GM04504 (cell line): ENCODE measurements around the gene MOBP.
"Not testable (repeated sequence)": the region's sequence is repeated elsewhere in the genome, so short reads cannot be mapped to it uniquely, and the experiment has no call there.

Experiments
- DNase-seq: peaks from one replicate; pipeline ENCODE4 v3.0.0-alpha.2; 2012; ENCODE audit warnings: low read depth

The MOBP gene

GRCh38 chr3:39467394-39468107 lies at the start of gene MOBP:
Gene MOBP, plus strand, starts transcription at chr3:39467680. Its CDS starts 34,390 bp downstream, at chr3:39502070.
- DNase-seq, result no peak

GRCh38 chr3:39418556-39419225 lies 48.8 kb upstream of the MOBP start:
- not testable (repeated sequence) for DNase-seq

- no peak for DNase-seq
Observed at GRCh38 chr3:39419742-39420315, 47.7 kb upstream of the MOBP start.

DNA sequence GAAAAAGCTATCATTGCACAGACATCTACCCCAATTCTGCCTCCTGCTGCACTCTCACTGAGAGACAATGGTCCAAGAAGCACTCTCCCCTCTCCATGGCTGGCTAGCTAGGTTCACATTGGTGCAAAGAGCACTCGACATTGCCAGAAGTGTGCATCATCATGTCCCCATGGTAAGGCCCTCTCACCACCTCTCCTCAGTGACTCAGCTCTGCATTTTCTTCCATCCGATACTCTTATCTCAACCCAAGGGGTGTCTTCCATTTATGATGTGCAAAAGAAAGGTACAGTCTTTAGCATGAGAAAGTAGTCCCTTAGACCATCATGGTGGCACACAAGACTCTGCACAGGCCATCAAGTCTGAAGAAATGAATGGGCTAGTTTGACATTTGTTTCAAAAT lies 46.9 kb upstream of the MOBP start:
- DNase-seq, result no peak

GRCh38 chr3:39423436-39423970 lies 44.0 kb upstream of the MOBP start:
- DNase-seq, result no peak

DNA sequence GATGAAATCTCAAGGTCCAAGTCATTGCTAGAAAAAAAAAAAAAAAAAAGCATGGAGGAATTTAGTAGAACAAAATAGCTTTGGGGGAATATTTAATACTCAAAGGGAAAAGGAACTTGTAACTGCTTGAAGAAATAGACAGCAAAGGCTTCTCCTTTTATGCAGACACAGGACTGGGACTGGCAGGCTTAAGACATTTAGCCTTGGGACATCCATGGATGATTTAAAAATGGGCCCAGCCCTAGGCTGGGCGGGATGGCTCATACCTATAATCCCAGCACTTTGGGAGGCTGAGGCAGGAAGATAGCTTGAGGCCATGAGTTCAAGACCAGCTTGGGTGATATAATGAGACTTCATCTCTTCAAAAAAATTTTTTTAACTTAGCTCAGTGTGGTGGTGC lies 41.2 kb upstream of the MOBP start:
- DNase-seq, result no peak

DNA sequence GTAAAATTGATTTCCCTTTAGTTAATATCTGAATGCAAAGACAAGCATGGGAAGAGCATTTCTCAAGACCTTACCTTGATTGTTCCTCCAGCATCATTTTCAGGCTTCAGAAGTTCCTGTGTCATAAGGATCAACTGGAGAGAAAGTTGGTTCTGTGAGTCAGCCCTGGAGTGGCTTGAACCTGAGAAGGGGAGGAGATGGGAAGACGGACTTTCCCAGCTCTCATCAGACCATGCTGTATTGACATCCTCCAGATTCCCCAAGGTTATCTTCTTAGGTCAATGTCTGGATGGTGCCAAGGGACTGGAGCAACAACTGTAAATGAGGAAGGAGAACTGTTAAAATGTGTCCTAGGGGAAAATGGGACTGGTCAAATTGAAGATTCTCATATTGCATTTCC lies 40.0 kb upstream of the MOBP start:
- no peak for DNase-seq

DNA sequence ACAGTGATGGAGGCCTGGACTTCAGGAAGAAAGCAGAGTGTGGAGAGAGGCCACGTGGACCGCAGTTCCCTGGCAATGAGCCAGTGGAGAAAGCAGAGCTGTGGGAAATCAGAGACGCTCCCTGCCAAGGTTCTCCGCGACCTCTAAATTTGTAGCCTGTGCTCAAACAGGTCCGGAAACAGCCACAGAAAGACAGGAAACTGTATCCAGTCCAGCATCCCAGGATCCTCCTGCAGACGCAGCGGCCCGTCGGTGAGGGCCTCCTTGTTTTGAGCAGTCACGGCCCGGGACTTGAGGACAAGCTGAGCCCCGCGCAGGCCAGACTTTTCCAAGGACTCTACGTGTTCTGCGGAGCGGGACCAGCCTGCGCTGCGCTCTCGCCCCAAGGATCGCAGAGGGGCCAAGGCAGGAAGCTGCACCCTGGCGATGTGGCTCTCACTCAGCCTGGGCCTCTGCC lies 38.7 kb upstream of the MOBP start:
- no peak for DNase-seq

- no peak for DNase-seq
Observed at GRCh38 chr3:39429466-39429865, 38.0 kb upstream of the MOBP start.

- no peak for DNase-seq
Observed at GRCh38 chr3:39432342-39432741, 35.1 kb upstream of the MOBP start.

DNA sequence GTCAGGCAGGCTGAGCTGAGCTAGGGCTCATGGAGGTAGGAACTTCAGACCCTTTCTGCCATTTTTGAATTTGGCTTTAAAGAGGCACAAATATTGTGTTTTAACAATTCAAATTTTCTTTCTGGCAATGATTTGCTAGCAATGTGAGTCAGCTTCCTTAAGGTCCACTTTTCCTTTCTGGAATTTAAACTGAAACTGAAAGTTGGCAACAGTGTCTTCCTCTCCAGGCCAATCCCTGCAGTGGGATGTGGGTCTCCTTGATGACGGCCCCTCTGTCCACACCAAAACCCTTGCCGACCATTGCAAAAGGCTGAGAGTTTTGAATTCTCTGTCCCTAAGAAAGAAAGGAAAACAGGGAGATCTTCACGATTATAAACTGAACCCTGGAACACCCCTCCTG lies 33.8 kb upstream of the MOBP start:
- DNase-seq, result no peak

DNA sequence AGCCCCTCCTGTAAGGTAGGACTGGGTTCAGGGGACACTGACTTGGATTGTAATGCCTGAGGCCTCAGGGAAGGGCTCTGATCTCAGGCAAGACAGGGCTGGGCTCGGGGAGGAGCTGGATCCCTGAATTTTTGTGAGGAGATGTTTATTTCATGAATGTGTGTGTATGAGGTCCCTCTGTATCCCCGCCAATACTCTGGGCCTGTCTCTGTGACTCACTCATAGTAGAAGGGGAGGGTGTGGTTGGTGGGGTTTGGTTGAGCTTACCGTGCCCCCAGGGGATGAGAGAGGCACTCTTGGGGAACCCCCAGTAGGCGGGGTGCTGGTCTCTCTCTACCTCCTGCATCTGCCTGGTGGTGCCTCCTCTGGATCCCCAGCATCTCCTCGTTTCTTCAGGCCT lies 32.9 kb upstream of the MOBP start:
- DNase-seq, result no peak

DNA sequence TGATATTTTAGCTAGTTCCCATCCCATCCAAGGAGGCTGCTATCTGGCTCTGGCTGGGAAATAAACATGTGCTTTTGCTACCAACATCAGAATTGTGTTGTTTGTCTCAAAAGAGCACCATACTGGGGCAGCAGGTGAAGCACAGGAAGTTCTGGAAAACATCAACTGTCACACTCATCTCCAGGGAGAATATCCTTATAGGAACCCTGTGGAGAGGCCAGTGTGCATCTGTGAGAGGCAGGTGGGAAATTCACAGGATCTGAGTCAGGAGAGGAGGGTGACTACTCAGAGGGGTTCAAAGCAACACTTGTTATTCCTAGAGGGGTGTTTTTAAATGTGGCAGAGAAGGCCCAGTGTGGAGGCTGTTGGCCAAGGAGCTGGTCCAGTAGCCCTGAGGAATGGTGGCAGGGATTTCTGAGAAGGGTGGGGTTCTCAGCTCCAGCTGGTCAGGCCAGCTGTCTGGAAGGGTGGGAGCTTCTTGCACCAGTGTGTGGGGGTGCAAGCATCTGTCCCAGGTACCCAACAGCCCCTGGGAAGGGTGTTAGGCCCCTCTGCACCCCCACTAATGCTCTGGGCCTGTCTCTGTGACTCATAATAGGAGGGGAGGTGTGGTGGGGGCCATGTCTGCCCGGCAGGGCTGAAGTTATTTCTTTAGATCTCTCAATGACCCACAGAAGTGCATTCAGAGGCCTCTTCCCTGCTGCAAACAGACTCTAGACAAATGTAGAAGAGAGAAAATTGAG lies 32.3 kb upstream of the MOBP start:
- DNase-seq, result no peak

DNA sequence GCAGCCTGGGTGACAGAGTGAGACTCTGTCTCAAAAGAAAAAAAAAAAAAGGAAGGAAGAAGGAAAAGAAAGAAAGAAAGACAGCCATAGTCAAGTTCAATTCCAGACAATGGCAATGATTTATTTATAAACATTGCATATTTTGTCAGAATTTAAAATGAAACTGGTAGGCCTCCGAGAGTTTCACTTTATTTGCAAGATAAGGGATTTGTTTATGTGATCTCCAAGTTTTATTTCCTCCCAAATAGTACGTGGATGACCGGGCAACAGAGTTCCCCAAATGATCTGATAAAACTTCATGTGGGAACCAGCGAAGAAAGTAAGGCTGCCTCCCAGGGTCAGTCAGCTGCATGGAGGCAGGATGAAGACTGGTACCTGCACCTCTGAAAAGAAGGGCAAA lies 28.6 kb upstream of the MOBP start:
- no peak for DNase-seq

DNA sequence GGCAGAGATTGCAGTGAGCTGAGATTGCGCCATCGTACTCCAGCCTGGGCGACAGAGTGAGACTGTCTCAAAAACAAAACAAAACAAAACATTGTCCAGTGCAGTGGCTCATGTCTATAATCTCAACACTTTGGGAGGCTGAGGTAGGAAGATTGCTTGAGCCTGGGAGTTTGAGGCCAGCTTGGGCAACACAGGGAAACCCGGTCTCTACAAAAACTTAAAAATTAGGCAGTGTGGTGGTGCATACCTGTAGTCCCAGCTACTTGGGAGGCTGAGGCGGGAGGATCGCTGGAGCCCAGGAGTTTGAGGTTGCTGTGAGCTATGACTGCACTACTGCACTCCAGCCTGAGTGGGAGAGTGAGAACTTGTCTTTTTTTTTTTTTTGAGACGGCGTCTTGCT lies 27.2 kb upstream of the MOBP start:
- no peak for DNase-seq

DNA sequence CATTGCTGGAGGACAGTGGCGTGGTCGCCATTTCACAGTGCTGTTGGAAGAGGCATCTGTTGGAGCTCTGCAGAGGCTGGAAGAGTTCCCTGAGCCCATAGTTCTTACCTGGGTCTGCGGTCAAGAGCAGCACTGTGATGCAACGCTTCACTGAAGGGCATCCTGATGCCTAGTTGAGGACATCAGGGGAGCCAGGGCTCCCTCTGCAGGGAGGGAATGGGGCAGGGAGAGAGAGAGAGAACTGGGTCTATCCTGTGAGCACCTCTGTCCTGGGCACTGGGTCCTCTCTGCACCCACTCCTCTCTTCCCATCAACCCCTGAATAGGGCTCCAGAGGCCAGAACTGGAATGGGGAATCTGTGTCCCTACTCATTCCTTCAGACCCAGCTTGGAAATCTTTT lies 23.9 kb upstream of the MOBP start:
- no peak for DNase-seq

DNA sequence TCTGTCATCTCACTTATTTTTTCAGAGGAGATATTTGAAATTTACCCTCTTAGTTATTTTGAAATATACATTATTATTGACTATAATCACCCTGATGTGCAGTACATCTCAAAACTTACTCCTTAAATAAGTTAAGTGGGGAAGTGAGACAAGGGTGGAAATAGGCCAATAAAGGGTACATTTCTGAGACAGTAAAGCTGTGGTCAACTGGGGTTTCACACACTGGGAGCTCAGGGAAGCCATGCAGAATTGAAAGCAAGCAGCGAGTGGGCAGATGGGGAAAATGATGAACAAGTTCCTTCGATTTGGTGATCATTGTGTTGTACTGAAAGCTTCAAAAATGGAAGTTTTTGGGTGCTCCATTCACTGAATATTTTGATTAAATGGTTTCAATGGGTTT lies 21.6 kb upstream of the MOBP start:
- DNase-seq, result no peak

- no peak for DNase-seq
Observed at GRCh38 chr3:39446444-39446843, 21.0 kb upstream of the MOBP start.

- DNase-seq, result peak; percentile 53
Observed at GRCh38 chr3:39447637-39448483, 19.6 kb upstream of the MOBP start.

DNA sequence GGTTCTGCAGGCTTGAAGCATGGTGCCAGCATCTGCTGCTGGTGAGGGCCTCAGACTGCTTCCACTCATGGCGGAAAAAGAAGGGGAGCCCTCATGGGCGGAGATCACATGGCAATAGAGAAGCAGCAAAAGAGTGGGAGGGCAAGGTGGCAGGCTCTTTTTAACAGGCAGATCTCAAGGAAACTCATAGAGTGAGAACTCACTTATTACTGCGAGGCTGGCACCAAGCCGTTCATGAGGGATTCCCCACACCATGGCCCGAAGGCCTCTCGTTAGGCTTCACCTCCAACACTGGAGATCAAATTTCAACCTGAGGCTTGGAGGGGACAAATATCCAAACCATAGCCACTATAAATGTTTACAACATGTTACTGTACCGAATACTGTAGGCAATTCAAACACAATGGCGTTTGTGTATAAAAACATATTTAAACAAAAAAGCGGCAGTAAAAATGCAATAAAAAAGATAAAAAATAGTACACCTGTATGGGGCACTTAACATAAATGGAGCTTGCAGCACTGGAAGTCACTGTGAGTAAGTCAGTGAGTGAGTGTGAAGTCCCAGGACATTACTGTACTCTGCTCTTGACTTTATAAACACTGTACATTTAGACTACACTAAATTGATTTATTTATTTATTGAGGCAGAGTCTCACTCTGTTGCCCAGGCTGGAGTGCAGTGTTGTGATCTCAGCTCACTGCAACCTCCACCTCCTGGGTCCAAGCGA lies 18.8 kb upstream of the MOBP start:
- no peak for DNase-seq

- no peak for DNase-seq
Observed at GRCh38 chr3:39449796-39450195, 17.7 kb upstream of the MOBP start.
